HepG2 (cell line): Measurements from ENCODE around the gene TMEM61. TPM values are rescaled to one million over a fixed set of nuclear protein-coding genes. Genes with fewer than 3 reads are reported as not detected.

ENCODE experiments used
- MTF2 ChIP-seq: sonication (generic); formaldehyde crosslinking; IDR thresholded peaks from 2 replicates; pipeline ENCODE4 v1.5.0; 2020; ENCODE audit warnings: missing genetic modification reagents, borderline replicate concordance
- TCF7 ChIP-seq: sonication (generic); IDR thresholded peaks from 2 replicates; pipeline ENCODE4 v1.6.1; 2016; ENCODE audit warnings: antibody characterized with exemption, low read depth
- ZC3H13 ChIP-seq: sonication (generic); formaldehyde crosslinking; IDR thresholded peaks from 2 replicates; pipeline ENCODE4 v1.8.1; 2023; ENCODE audit warnings: mild to moderate bottlenecking, missing genetic modification reagents, moderate library complexity
- ZNF138 ChIP-seq: sonication (generic); formaldehyde crosslinking; IDR thresholded peaks from 2 replicates; pipeline ENCODE4 v1.5.0; 2020; ENCODE audit warnings: mild to moderate bottlenecking, low read depth, missing genetic modification reagents
- ZNF446 ChIP-seq: sonication (generic); formaldehyde crosslinking; IDR thresholded peaks from 2 replicates; pipeline ENCODE4 v1.5.0; 2020; ENCODE audit warnings: mild to moderate bottlenecking, missing genetic modification reagents
- ZNF512 ChIP-seq: sonication (generic); formaldehyde crosslinking; IDR thresholded peaks from 2 replicates; pipeline ENCODE4 v1.4.0; 2020; ENCODE audit warnings: mild to moderate bottlenecking, missing genetic modification reagents
- polyA plus RNA-seq, 8 experiments: library from polyadenylated mRNA; depleted of rRNA in 3 of 8; stranded (reverse) in 7 of 8; unstranded in 1 of 8; fragments of >200 nt; fragmentation: Illumina TruSeq in 4 of 8; extraction: Trizol in 4 of 8; gene quantifications; 2 replicates each; pipeline versions ENCODE4 v1.2.1 to v1.2.3, GENCODE V29; 2011 to 2016; ENCODE audit warnings: low read depth in 4 of 8, missing spikeins in 1 of 8, mixed read lengths in 1 of 8; ENCODE audit not compliant: insufficient read depth in 1 of 8
- total RNA-seq, 5 experiments: library from RNA; depleted of rRNA; stranded (reverse); fragments of >200 nt; fragmentation: Illumina TruSeq; extraction: Trizol; gene quantifications; 2 replicates each; pipeline ENCODE4 v1.2.3, GENCODE V29; 2016; ENCODE audit warnings: low read depth in 1 of 5
- TF ChIP-seq, protein P1 (sequence below): sonication (generic); formaldehyde crosslinking; IDR thresholded peaks from 2 replicates; pipeline ENCODE4 v1.4.0; 2020; ENCODE audit warnings: mild to moderate bottlenecking, missing genetic modification reagents
- TF ChIP-seq, protein P2 (sequence below): sonication (generic); formaldehyde crosslinking; IDR thresholded peaks from 2 replicates; pipeline ENCODE4 v1.8.1; 2023; ENCODE audit warnings: missing genetic modification reagents, mild to moderate bottlenecking, borderline replicate concordance
- TF ChIP-seq, protein P3 (sequence below): IDR thresholded peaks from 2 replicates; pipeline ENCODE4 v1.6.1; 2016; ENCODE audit warnings: low read depth, borderline replicate concordance

Gene TMEM61
- total and polyA plus RNA-seq, 2 of the 13 experiments (the other 11 are each of a cell fraction or from before 2014, with no cell fraction given): not detected

GRCh38 chr1:54978528-54979326 is 1.7 kb upstream of the TMEM61 start (continued):
- TF ChIP-seq, protein P1, sequence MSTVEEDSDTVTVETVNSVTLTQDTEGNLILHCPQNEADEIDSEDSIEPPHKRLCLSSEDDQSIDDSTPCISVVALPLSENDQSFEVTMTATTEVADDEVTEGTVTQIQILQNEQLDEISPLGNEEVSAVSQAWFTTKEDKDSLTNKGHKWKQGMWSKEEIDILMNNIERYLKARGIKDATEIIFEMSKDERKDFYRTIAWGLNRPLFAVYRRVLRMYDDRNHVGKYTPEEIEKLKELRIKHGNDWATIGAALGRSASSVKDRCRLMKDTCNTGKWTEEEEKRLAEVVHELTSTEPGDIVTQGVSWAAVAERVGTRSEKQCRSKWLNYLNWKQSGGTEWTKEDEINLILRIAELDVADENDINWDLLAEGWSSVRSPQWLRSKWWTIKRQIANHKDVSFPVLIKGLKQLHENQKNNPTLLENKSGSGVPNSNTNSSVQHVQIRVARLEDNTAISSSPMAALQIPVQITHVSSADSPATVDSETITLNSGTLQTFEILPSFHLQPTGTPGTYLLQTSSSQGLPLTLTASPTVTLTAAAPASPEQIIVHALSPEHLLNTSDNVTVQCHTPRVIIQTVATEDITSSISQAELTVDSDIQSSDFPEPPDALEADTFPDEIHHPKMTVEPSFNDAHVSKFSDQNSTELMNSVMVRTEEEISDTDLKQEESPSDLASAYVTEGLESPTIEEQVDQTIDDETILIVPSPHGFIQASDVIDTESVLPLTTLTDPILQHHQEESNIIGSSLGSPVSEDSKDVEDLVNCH: no peak
- TF ChIP-seq ZNF446 (CRISPR knock-in tag) (no peak), MTF2 (CRISPR knock-in tag) (no peak), ZC3H13 (no peak), TCF7 (no peak), ZNF138 (CRISPR knock-in tag) (no peak), ZNF512 (CRISPR knock-in tag) (no peak)
- TF ChIP-seq, protein P2, sequence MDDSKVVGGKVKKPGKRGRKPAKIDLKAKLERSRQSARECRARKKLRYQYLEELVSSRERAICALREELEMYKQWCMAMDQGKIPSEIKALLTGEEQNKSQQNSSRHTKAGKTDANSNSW (CRISPR knock-in tag): no peak
- TF ChIP-seq, protein P3, sequence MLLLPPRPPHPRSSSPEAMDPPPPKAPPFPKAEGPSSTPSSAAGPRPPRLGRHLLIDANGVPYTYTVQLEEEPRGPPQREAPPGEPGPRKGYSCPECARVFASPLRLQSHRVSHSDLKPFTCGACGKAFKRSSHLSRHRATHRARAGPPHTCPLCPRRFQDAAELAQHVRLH: no peak
- TF ChIP-seq, all 625 proteins: peak for 0
